Left ventricle myocardium inferior (tissue), 1 donor: ENCODE results near the gene OCIAD2. TPM values are rescaled to one million over a fixed set of nuclear protein-coding genes. Genes with fewer than 3 reads are reported as not detected.
"Not testable (repeated sequence)": the region's sequence is repeated elsewhere in the genome, so short reads cannot be mapped to it uniquely, and the experiment has no call there.

Source experiments
- DNase-seq: peaks from one replicate; pipeline ENCODE4 v3.0.0-alpha.2; 2020
- H3K27ac ChIP-seq: fragments of 200-600 bp; replicated peaks from 2 replicates; pipeline ENCODE4 v1.8.0; 2021
- H3K27me3 ChIP-seq: fragments of 200-600 bp; 2 replicates; pipeline ENCODE4 v1.8.0; 2021; ENCODE audit warnings: low read depth
- H3K36me3 ChIP-seq: fragments of 200-600 bp; 2 replicates; pipeline ENCODE4 v1.8.0; 2021
- H3K4me1 ChIP-seq: fragments of 200-600 bp; 2 replicates; pipeline ENCODE4 v1.8.0; 2021
- H3K4me3 ChIP-seq: fragments of 200-600 bp; 2 replicates; pipeline ENCODE4 v1.8.0; 2021; ENCODE audit warnings: mild to moderate bottlenecking, moderate library complexity
- H3K9me3 ChIP-seq: fragments of 200-600 bp; replicated peaks from 2 replicates; pipeline ENCODE4 v1.8.0; 2021
- intact Hi-C: fragments of 100-400 bp; cut with micrococcal nuclease; formaldehyde crosslinking; loops from one replicate; pipeline ENCODE4 v1.11.0; 2022
- total RNA-seq: library from RNA; stranded (reverse); fragmentation: NEBNext Ultra II Directional; extraction: Animal tissue kit (Norgen Biotek cat#: 25700); gene quantifications from one replicate; pipeline ENCODE4 v1.2.1, GENCODE V29; 2021
- TF ChIP-seq, protein P1 (sequence below): fragments of 200-600 bp; IDR thresholded peaks from 2 replicates; pipeline ENCODE4 v1.8.0; 2021; ENCODE audit warnings: antibody characterized with exemption, mild to moderate bottlenecking, borderline replicate concordance
- donor health status: DM: no; HTN: yes; CAD: no; lungs with severe emphysema.

OCIAD2 gene
- total RNA-seq, 1 donor from 2014 or later: 16.9 TPM

DNA sequence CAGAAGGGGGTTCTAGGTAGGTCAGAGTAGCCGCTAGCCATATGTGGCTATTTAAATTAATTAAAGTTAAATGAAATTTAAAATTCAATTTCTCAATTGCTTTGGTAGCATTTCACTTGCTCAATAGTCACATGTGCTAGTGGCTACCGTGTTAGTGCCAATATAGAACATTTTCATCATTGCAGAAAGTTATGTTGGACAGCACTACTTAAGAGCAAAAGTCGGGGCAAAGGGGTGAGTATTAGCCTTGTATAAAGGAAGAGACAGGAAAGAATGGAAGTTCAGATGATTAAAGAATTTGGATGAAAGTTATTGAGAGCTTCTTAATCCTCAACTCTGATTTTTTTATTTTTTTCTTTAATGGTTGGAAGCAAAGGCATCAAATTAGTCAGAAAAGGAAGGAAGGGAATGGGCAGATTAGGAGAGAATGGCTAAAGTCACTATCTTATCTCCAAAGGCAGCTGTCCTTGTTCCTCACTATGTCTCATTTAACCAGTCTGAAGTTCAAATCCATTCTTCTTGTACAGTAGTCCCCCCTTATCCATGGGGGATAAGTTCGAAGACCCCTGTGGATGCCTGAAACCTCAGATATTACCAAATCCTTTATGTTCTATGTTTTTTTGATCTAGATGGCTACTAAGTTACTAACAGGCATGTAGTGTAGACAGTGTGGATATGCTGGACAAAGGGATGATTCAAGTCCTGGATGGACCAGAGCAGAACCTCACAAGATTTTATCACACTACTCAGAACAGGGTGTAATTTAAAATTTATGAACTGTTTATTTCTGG lies 52.8 kb downstream of the OCIAD2 start:
- DNase-seq: no peak
- H3K9me3 ChIP-seq: peaks cover under 1% of the 10 kb centered on the region
- H3K27ac ChIP-seq: no peak overlapping the region
- no peaks in the 10 kb centered on the region for H3K4me1 ChIP-seq
- H3K27me3 ChIP-seq: no peaks in the 10 kb centered on the region
- no peak overlapping the region for H3K4me3 ChIP-seq
- peaks cover 92% of the 10 kb centered on the region for H3K36me3 ChIP-seq
- TF ChIP-seq, protein P1, sequence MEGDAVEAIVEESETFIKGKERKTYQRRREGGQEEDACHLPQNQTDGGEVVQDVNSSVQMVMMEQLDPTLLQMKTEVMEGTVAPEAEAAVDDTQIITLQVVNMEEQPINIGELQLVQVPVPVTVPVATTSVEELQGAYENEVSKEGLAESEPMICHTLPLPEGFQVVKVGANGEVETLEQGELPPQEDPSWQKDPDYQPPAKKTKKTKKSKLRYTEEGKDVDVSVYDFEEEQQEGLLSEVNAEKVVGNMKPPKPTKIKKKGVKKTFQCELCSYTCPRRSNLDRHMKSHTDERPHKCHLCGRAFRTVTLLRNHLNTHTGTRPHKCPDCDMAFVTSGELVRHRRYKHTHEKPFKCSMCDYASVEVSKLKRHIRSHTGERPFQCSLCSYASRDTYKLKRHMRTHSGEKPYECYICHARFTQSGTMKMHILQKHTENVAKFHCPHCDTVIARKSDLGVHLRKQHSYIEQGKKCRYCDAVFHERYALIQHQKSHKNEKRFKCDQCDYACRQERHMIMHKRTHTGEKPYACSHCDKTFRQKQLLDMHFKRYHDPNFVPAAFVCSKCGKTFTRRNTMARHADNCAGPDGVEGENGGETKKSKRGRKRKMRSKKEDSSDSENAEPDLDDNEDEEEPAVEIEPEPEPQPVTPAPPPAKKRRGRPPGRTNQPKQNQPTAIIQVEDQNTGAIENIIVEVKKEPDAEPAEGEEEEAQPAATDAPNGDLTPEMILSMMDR: no peak
- intact Hi-C loops: no loop called here

DNA sequence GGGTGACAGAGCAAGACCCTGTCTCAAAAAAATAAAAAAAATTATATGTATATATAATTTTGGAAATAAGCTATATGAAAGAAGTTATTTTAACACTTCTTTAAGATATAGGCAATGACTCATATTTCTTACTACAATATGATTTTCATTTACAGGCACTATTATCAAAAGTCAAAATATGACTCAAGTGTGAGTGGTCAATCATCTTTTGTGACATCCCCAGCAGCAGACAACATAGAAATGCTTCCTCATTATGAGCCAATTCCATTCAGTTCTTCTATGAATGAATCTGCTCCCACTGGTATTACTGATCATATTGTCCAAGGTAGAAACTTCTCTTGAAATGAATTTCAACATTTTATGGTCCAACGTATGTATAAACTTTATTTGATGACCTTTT lies 54.9 kb downstream of the OCIAD2 start:
- TF ChIP-seq, protein P1: no peak
- Histone ChIP-seq H3K36me3 (peaks cover 84% of the 10 kb centered on the region), H3K4me1 (no peaks in the 10 kb centered on the region), H3K27me3 (no peaks in the 10 kb centered on the region), H3K4me3 (no peak overlapping the region), H3K9me3 (peaks cover 4% of the 10 kb centered on the region), H3K27ac (no peak overlapping the region)
- intact Hi-C loops: no loop called here
- no peak for DNase-seq

DNA sequence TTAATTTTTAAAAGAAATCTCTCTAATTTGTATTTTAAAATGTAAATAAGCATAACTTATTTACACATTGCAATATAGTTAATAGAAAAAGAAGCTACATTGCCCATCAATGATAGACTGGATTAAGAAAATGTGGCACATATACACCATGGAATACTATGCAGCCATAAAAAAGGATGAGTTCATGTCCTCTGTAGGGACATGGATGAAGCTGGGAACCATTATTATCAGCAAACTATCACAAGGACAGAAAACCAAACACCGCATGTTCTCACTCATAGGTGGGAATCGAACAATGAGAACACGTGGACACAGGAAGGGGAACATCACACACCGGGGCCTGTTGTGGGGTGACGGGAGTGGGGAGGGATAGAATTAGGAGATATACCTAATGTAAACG lies 57.8 kb downstream of the OCIAD2 start:
- intact Hi-C loops: loop anchor here (10.0 kb wide), 1 partner anchor 174 kb away; no protein-coding TSS in a partner anchor
- H3K9me3 ChIP-seq, H3K27me3 ChIP-seq, H3K4me3 ChIP-seq, H3K27ac ChIP-seq, H3K4me1 ChIP-seq, DNase-seq: not testable (repeated sequence)
- peaks cover 78% of the 10 kb centered on the region for H3K36me3 ChIP-seq

DNA sequence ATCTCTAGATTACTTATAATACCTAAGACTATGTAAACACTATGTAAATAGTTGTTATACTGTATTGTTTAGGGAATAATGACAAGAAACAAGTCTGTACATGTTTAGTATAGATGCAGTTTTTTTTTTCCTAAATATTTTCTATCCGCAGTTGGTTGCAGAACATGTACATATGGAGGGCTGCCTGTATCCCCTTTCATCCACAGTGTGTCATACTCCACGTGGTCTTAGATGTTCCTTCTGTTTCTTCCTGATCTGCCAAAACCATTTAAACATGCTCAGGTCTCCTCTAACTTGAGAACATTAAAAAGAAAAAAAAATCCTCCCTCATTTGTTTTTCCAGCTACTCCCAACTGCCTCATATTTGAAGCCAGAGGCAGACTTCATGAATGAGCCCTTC lies 61.7 kb downstream of the OCIAD2 start:
- TF ChIP-seq, protein P1: no peak
- DNase-seq: no peak
- peaks cover 4% of the 10 kb centered on the region for H3K9me3 ChIP-seq
- peaks cover 70% of the 10 kb centered on the region for H3K36me3 ChIP-seq
- H3K4me1 ChIP-seq: peaks cover 6% of the 10 kb centered on the region
- no peak overlapping the region for H3K27ac ChIP-seq
- no peaks in the 10 kb centered on the region for H3K27me3 ChIP-seq
- no peak overlapping the region for H3K4me3 ChIP-seq
- intact Hi-C loops: loop anchor here (10.0 kb wide), 1 partner anchor 170 kb away; no protein-coding TSS in a partner anchor

DNA sequence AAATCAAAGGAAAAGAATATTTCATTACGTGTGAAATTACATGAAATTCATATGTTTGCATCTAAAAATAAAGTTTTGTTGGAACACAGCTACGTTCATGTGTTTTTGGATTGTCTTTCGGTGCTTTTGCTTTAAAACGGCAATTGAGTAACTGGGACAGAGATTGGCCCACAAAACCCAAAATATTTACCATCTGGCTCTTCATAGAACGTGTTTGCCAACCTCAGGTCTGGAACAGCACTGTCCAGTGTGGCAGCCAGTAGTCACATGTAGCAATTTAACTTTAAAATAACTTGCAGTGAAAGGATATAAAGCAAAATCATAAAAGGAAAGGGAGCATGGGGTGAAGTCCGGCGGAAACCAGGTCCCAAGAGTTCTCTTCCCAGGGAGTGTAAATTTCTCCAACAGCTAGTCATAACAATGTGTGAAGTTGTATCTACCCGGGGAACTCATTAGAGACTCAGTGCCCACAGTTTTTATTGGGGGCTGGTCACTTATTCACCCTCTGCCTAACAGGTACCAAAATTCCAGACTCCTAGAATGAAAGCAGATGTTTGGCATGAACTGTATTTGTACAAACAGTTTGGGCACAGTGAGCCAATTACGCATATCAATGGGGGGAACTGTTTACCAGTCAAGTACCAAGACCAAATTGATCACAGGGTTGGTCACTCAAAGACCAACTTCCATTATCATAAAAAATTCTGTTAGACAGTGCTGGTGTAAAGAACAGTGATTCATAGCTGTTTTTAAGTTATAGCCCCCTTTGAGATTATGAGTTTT lies 65.3 kb downstream of the OCIAD2 start:
- no peak overlapping the region for H3K27ac ChIP-seq
- peaks cover 21% of the 10 kb centered on the region for H3K4me1 ChIP-seq
- H3K27me3 ChIP-seq: no peaks in the 10 kb centered on the region
- no peaks in the 10 kb centered on the region for H3K9me3 ChIP-seq
- TF ChIP-seq, protein P1: no peak
- intact Hi-C loops: loop anchor here (10.0 kb wide), 1 partner anchor 166 kb away; no protein-coding TSS in a partner anchor
- no peak for DNase-seq
- no peak overlapping the region for H3K4me3 ChIP-seq
- H3K36me3 ChIP-seq: peaks cover 82% of the 10 kb centered on the region
